GM21737 (cell line): Measurements from ENCODE around the gene BRAP.
"Not testable (repeated sequence)": the region's sequence is repeated elsewhere in the genome, so short reads cannot be mapped to it uniquely, and the experiment has no call there.

Experiments used
- ATAC-seq: cut with Tn5 transposase; IDR thresholded peaks from one replicate; pipeline ENCODE4 v1.9.1; 2021; ENCODE audit warnings: mild to moderate bottlenecking, moderate library complexity; ENCODE audit not compliant: unreplicated experiment

The BRAP gene

DNA sequence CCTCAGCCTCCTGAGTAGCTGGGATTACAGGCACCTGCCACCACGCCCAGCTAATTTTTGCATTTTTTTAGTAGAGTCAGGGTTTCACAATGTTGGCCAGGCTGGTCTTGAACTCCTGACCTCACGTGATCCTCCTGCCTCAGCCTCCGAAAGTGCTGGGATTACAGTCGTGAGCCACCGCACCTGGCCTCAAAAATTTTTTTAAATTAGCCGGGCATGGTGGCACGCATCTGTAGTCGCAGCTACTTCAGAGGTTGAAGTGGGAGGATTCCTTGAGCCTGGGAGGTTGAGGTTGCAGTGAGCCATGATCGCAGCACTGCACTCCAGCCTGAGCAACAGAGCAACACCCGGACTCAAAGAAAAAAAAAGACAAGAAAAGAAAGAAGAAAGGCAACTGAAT lies 67.9 kb downstream of the BRAP start:
- not testable (repeated sequence) for ATAC-seq

DNA sequence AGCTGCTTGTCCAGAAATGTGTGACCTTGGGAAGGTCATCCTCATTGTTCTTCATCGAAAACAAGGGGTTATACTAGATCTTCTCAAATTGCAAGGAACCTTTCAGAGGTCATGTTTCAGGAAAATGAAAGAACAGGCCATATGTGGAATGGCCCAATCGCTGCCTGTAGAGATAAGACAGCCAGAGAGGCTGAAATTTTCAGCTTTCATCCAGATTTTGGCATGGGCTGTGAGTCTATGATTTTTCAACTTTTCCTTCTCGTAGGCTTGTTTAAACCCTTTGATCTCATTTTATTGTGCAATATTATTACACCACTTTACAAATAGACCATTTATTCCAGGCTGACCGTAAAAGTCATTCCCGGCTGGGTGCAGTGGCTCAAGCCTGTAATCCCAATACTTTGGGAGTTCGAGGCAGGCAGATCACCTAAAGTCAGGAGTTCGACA lies 69.6 kb downstream of the BRAP start:
- no peak for ATAC-seq

DNA sequence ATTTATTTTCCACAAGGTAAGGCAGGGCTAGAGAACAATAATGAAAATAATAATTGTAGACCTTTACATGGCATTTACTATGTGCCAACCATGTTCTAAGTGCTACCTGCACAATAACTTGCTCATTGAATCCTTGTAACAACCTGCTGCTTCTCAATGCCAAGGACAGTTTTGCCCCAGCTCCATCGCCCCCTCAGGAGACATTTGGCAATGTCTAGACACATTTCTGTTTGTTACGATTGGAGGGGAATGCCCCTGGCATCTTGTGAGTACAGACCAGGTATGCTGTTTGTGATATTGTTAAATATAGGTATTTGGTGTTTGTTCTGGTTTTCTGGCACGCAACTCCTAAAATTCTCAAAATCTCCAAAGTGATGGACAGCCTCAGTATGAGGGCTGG lies 78.5 kb downstream of the BRAP start:
- no peak for ATAC-seq

DNA sequence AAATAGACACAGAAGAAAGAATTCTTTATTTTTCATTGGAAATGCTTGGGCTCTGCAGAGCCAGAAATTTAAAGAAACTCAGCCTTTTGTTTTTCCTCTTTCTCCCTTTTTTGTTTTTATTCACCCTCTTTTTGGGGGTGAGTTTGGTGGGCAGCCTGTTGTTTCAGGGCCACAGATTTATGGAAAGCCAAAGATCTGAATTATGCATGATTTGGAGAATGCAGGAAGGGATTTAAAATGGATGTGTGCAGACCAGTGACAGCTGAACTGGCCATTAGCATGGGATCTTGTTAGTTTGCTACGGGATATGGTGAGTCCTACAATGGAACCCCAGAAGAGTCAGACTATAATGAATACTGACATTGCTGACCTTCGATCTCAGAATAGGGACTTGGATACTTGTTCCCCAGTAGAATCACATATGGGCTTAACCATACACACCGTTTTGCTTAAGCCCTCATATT lies 79.0 kb downstream of the BRAP start:
- no peak for ATAC-seq

DNA sequence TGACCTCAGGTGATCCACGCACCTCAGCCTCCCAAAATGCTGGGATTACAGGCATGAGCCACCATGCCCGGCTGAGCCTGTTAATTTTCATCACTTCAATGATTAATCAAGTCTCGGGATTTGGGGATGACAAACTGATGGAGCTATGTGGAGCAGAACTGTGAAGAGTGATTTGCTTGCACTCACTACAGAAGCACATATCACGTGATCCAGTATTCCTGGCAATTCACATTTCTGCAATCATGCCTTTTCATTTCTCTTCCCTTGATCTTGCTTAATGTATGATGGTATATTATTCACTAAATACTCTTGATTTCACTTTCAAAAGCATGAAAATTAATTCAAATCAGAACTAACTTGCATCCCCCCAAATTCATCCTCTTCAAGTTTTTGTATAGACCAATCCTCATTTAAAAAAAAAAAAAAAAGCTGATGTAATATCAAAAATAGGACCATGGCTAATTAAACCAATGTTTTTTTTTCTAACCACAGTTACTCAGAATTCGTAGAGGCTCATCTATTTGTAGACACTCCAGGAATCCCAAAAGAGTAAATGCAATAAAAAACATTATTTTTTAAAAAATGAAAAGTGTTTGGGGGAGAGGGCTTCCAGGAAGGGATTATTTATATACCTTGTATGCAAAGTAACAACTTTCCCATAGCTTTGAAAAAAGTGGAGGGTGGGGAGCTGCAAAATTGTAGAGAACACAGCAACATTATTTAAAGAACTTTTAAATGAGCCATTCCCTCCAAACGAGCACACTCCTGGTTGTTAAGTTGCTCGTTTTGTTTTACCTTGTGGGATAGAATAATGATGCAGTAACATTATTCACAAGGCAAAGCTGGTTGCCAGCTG lies 79.6 kb downstream of the BRAP start:
- ATAC-seq: no peak

DNA sequence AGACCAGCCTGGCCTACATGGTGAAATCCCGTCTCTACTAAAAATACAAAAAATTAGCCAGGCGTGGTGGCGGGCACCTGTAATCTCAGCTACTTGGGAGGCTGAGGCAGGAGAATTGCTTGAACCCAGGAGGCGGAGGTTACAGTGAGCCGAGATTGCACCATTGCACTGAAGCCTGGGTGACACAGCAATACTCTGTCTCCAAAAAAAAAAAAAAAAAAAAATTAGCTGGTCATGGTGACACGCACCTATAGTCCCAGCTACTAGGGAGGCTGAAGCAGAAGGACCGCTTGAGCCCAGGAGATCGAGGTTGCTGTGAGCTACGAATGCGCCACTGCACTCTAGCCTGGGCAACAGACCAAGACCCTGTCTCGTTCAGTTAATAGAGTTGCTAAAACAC lies 82.9 kb downstream of the BRAP start:
- ATAC-seq: not testable (repeated sequence)

DNA sequence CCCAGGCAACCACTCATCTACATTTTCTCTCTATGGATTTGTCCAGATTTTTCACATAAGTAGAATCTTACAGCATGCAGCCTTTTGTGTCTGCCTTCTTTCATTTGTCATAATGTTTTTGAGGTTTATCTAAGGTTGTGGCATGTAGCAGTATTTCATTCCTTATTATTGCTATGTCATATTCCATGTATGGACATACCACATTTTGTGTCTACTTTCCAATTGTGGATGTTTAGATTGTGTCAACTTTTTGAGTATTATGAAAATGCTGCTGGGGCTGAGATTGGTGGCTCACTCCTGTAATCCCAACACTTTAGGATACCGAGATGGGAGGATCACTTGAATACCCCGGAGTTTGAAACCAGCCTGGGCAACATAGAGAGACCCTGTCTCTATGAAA lies 83.4 kb downstream of the BRAP start:
- ATAC-seq: no peak

DNA sequence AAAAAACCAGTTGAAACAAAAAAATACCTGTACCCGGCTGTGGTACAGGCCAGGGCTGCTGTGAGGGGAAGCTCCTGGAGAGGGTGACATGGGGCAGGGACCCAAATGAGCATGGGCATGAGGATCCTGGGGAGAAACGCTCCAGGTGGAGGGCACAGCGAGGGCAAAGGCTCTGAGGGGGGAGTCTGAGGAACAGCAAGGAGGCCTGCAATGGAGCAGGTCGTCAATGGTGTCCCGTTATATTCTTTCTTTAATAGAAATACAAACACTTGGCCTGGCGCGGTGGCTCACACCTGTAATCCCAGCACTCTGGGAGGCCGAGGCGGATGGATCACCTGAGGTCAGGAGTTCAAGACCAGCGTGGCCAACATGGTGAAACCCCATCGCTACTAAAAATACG lies 84.8 kb downstream of the BRAP start:
- not testable (repeated sequence) for ATAC-seq

DNA sequence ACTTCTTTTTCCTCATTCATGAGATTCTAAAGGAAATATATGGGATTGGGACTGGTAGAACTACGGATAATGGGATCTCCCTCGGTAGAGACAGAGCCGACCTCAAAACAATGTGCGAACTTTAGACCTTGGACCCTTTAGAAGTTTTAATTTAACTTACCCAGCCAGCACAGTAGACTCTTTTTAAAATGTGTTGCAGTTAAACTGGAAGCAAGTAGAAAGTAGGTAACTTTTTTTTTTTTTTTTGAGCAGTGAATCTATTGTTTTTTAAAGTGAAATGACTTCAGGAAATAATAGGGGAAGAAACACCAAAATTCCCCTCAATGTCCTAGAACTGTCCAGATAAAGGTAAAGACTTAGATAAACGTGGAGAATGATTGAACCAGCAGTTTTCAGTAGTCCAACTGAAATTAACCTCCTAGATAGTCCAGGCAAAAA lies 85.5 kb downstream of the BRAP start:
- no peak for ATAC-seq

DNA sequence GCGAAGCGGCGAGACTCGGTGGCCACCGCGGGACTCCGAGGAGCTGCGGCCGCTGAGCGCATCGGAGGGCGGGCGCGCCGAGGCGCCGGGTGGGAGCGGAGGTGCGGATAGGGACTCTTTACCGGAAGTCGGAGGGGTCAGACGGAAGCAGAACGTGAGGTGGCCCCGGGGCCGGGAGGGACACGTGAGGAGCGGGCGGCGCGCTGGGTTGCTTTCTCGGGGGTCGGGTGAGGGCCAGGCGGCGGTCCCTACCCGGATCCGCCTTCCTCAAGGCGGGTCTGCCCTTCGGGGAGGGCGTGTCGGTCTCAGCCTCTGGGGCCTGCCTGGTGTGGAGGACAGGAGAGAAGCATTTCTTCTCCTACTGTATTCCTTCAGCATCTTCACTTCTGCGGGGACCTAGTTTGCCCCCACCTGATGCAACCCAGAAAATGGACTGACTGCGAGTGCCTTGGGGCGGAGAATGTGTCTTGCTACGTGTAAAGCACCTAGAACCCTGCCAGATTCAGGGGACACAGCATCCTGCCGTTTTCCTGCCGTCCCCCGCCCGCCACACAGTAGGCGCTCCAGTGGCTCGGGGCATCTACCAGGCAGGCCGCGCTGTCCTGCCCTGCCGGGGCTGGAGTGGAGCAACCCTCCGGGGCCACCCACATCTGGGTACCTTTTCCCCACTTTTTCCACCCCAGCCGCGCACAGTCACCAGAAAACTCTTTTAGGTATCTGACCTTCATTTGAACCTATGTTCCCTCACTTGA lies 86.1 kb downstream of the BRAP start:
- ATAC-seq: peak; percentile 60

DNA sequence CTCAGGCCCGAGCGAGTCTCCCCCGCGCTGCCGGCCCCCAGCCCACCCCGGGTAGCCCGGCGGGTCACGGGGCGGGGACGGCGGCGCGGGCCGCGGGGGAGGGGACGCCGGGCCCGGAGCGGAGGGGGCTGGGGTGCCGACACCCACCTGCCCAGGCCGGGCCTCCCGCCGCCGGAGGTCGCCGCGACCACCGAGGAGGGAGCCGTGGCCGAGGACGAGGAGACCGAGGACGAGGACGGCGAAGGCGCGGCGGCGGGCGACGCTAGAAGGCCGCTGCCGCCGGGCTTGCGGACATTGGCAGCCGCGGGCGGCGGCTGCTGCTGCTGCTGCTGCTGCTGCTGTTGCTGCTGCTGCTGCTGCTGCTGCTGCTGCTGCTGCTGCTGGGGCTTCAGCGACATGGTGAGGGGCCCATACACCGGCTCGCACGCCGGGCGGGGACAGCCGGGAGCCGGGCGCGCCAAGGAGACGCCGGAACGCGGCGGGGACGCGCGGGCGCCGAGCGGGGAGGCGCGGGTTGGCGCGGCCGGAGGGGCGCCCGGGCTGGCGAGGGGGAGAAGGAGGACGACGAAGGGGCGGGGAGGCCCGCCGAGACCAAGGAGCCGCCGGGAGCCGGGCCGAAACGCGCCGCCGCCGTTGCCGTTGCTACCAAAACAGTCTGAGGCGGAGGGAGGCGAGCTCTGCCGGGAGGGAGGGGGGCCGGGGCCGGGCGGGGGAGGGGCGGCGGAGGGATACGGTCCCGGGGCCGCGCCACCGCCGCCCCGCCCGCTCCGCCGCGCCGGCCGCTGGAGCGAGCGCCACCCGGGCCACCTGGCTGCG lies 86.9 kb downstream of the BRAP start, which contains the start of gene ATXN2:
TSS of gene ATXN2 (minus strand) at position 679 of the 816 bp plus-strand sequence. CDS start at position 398, 281 bp downstream.
- ATAC-seq: peak; percentile 36

DNA sequence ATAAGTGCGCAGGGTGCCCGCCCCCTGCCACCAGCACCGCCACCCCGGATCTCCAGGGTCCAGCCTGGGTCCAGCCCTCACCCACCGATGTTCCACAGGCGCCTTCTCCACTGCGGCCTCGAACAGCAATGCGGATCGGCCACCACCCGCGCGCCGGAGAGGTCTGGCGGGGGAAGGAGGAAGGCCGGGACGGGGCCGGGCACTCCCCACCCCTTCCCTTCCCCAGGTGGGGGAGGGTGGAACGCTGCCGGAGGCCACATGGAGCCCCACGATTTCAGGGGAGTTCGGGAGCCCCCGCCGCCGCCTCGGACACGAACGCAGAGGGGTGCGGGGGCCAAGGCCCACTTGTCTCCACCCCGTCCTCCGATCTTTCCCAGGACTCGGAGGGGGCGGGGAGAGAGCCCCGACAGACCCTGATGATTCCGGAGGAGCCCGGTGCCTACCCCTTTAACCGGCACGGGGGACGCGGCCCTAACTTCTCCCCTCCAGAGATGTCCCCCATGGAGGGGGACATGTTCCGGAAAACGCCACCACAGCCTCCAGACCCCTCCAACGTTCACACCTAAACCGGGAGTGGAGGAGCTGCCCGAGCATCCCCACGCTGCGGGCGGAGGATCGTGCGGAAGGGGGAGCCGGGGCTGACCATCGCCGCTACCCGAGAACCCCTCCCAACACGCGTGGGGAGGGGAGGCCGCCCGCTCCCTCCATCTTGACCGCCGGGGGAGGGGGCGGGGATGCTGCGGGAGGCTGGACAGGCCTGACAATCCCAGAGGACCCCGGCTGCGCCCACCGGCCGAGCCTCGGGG lies 87.7 kb downstream of the BRAP start:
- peak; percentile 14 for ATAC-seq

DNA sequence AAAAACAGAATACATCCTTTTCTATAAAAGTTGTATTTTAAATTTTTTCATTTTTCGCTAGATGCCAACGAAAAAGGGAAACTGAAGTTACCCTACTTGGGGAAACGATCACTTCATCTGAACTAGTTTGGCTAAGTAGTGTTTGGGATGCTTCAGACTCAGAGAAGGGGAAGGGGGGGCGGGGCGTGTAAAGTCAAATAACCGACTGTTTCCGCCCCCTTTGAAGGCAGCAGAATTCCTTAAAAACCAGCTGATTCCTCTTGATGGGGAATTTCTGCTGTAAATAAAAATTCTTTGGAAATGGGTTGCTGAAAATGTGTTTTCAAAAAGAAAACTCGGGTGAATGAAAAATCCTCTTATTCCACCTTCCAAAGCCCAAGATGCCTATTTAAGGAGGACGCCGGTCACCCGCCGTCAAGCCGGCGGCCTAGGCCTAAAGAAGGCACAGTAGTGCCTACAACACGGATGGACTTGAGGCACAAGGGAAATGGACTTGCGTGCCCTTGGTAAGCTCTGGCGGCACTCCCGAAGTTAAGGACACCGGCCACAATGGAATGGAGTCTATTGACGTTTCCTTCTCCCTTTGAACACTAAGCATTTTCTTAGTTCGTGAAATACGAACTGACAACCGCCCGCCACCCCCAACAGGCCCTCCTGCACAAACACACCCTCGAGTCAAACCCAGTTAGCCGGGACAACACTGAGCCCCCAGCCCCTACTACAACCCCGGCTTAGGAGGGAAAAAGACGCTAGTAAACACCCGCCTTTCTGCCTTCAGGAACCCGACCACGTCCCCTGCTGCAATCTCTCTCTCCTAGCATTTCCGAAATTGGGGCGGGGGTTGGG lies 88.5 kb downstream of the BRAP start:
- ATAC-seq: no peak

DNA sequence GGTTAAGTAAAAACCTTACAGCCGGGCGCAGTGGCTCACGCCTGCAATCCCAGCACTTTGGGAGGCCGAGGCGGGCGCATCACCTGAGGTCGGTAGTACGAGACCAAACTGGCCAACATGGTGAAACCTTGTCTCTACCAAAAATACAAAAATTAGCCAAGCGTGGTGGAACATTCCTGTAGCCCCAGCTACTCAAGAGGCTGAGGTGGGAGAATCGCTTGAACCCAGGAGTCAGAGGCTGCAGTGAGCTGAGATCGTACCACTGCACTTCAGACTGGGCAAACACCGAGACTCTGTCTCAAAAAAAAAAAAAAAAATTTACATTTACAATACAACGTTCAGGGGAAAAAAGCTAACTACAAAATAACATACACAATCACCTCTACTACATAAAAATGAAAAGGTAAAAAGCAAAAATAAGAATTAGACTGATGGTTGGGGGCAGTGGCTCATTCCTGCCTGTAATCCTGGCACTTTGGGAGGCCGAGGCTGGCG lies 90.4 kb downstream of the BRAP start:
- not testable (repeated sequence) for ATAC-seq
